H1 (cell line): ENCODE data around the gene OOSP4A. TPM values are rescaled to one million over a fixed set of nuclear protein-coding genes. Genes with fewer than 3 reads are reported as not detected.
A peak's percentile ranks its signal among the peaks of the same experiment; 100 is the strongest.

Source experiments
- CTCF ChIA-PET: fragments of 300-600 bp; sonication (Branson Sonifier 250); formaldehyde crosslinking; loops from one replicate; lab custom pipeline; 2021; ENCODE audit not compliant: partially characterized antibody; lab: Charles Lee
- POLR2A ChIA-PET: fragments of 300-600 bp; sonication (Branson Sonifier 250); formaldehyde crosslinking; loops from one replicate; lab custom pipeline; 2021; ENCODE audit warnings: inconsistent platforms; ENCODE audit not compliant: partially characterized antibody; lab: Charles Lee
- DNase-seq, 2 experiments: peaks; one replicate each; pipeline versions ENCODE4 v3.0.0 to v3.0.0-alpha.2; 2010 to 2022; ENCODE audit warnings: low spot score in 2 of 2, low read depth in 1 of 2, mixed read lengths in 1 of 2
- FAIRE-seq: peaks from 2 replicates; lab custom pipeline; 2011; peaks lifted over from hg19 to GRCh38; lab: Jason Lieb, UNC
- H2AFZ ChIP-seq: 2 replicates; pipeline ENCODE4 v1.8.1; 2012; ENCODE audit warnings: low read length, inconsistent platforms
- H2AK5ac ChIP-seq: 2 replicates; pipeline ENCODE4 v1.6.1; 2013; ENCODE audit warnings: low read depth, low read length
- H2BK120ac ChIP-seq: replicated peaks from 2 replicates; pipeline ENCODE3; 2013; ENCODE audit warnings: low read depth, low read length, inconsistent platforms
- H2BK12ac ChIP-seq: 2 replicates; pipeline ENCODE4 v1.6.1; 2013; ENCODE audit warnings: low read depth, low read length
- H2BK15ac ChIP-seq: 2 replicates; pipeline ENCODE4 v1.6.1; 2013; ENCODE audit warnings: low read length
- H2BK20ac ChIP-seq: 2 replicates; pipeline ENCODE4 v1.6.1; 2013; ENCODE audit warnings: low read length
- H2BK5ac ChIP-seq: 2 replicates; pipeline ENCODE4 v1.6.1; 2013; ENCODE audit warnings: low read depth, low read length
- H3K14ac ChIP-seq: 2 replicates; pipeline ENCODE4 v1.6.1; 2013; ENCODE audit warnings: inconsistent platforms; ENCODE audit not compliant: insufficient read length
- H3K18ac ChIP-seq: 2 replicates; pipeline ENCODE4 v1.6.1; 2013; ENCODE audit warnings: low read length; ENCODE audit errors: extremely low read depth
- H3K23ac ChIP-seq: 2 replicates; pipeline ENCODE4 v1.6.1; 2013; ENCODE audit warnings: inconsistent platforms; ENCODE audit not compliant: insufficient read length
- H3K23me2 ChIP-seq: 2 replicates; pipeline ENCODE4 v1.6.1; 2013; ENCODE audit warnings: low read depth, low read length
- H3K27ac ChIP-seq: 2 replicates; pipeline ENCODE4 v1.6.1; 2011; ENCODE audit warnings: low read depth, low read length, inconsistent platforms
- H3K27me3 ChIP-seq, 4 experiments: replicated peaks in 1 of 4; 1 replicate in 1 of 4; 2 replicates in 3 of 4; pipeline versions ENCODE4 v1.6.1 to v1.8.1; 2011 to 2013; ENCODE audit warnings: low read length in 3 of 4, mild to moderate bottlenecking in 3 of 4, inconsistent platforms in 2 of 4, mixed read lengths in 2 of 4, moderate library complexity in 1 of 4; ENCODE audit not compliant: control insufficient read depth in 3 of 4, insufficient read depth in 3 of 4; ENCODE audit errors: extremely low read depth in 1 of 4
- H3K36me3 ChIP-seq, 4 experiments: 2 replicates each; pipeline versions ENCODE4 v1.6.1 to v1.8.1; 2011 to 2013; ENCODE audit warnings: mild to moderate bottlenecking in 4 of 4, low read length in 3 of 4, moderate library complexity in 2 of 4, control low read depth in 1 of 4, inconsistent platforms in 1 of 4; ENCODE audit not compliant: insufficient read depth in 4 of 4, control insufficient read depth in 2 of 4
- H3K4ac ChIP-seq: replicated peaks from 2 replicates; pipeline ENCODE3; 2013; ENCODE audit warnings: low read length, low read depth, mixed read lengths, inconsistent platforms; ENCODE audit not compliant: insufficient read length
- H3K4me1 ChIP-seq, 4 experiments: replicated peaks in 1 of 4; 1 replicate in 1 of 4; 2 replicates in 3 of 4; pipeline versions ENCODE4 v1.6.1 to v1.8.1; 2011 to 2013; ENCODE audit warnings: low read length in 3 of 4, inconsistent platforms in 2 of 4, mixed read lengths in 1 of 4; ENCODE audit not compliant: insufficient read depth in 4 of 4, control insufficient read depth in 3 of 4
- H3K4me2 ChIP-seq, 2 experiments: 2 replicates each; pipeline versions ENCODE4 v1.6.1 to v1.8.1; 2011 to 2013; ENCODE audit warnings: low read depth in 2 of 2, low read length in 2 of 2, control low read depth in 1 of 2, inconsistent platforms in 1 of 2, mild to moderate bottlenecking in 1 of 2; ENCODE audit not compliant: insufficient read depth in 1 of 2
- H3K4me3 ChIP-seq, 4 experiments: fragments of 200-600, 300-600 bp in 1 of 4; sonication (generic), shearing (Covaris generic), sonication (Bioruptor Twin) in 1 of 4; 2 replicates each; pipeline versions ENCODE4 v1.5.1 to v1.8.1; 2011 to 2016; ENCODE audit warnings: low read length in 4 of 4, low read depth in 3 of 4, control low read depth in 2 of 4, inconsistent platforms in 2 of 4, mild to moderate bottlenecking in 2 of 4, mixed read lengths in 1 of 4, moderate library complexity in 1 of 4; ENCODE audit not compliant: insufficient read depth in 2 of 4; ENCODE audit errors: extremely low read depth in 1 of 4
- H3K56ac ChIP-seq: replicated peaks from 2 replicates; pipeline ENCODE3; 2013; ENCODE audit warnings: low read depth, mild to moderate bottlenecking, mixed read lengths, low read length, inconsistent platforms; ENCODE audit not compliant: insufficient read length
- H3K79me1 ChIP-seq: 2 replicates; pipeline ENCODE4 v1.6.1; 2013; ENCODE audit warnings: low read depth, low read length, control low read depth
- H3K79me2 ChIP-seq, 2 experiments: 2 replicates each; pipeline versions ENCODE4 v1.6.1 to v1.8.1; 2012 to 2013; ENCODE audit warnings: low read length in 2 of 2, mild to moderate bottlenecking in 2 of 2, inconsistent platforms in 1 of 2; ENCODE audit not compliant: insufficient read depth in 2 of 2, control insufficient read depth in 1 of 2
- H3K9ac ChIP-seq, 4 experiments: replicated peaks in 1 of 4; 1 replicate in 1 of 4; 2 replicates in 3 of 4; pipeline versions ENCODE4 v1.6.1 to v1.8.1; 2011 to 2013; ENCODE audit warnings: low read depth in 3 of 4, low read length in 3 of 4, control low read depth in 2 of 4, mild to moderate bottlenecking in 2 of 4, moderate library complexity in 2 of 4, inconsistent platforms in 1 of 4; ENCODE audit errors: extremely low read depth in 1 of 4
- H3K9me3 ChIP-seq, 2 experiments: 2 replicates each; pipeline versions ENCODE4 v1.6.1 to v1.8.1; 2012 to 2013; ENCODE audit warnings: mild to moderate bottlenecking in 2 of 2, moderate library complexity in 2 of 2, control low read depth in 1 of 2, inconsistent platforms in 1 of 2, low read depth in 1 of 2, low read length in 1 of 2, mixed read lengths in 1 of 2; ENCODE audit not compliant: insufficient read depth in 2 of 2
- H4K20me1 ChIP-seq, 2 experiments: replicated peaks in 1 of 2; 2 replicates each; pipeline versions ENCODE3 to v1.8.1; 2011 to 2013; ENCODE audit warnings: inconsistent platforms in 2 of 2, low read length in 2 of 2, mild to moderate bottlenecking in 1 of 2; ENCODE audit not compliant: insufficient read depth in 2 of 2, control insufficient read depth in 1 of 2
- H4K5ac ChIP-seq: 2 replicates; pipeline ENCODE4 v1.6.1; 2013; ENCODE audit warnings: low read length, low read depth, mixed read lengths, inconsistent platforms; ENCODE audit not compliant: insufficient read length
- H4K8ac ChIP-seq: 2 replicates; pipeline ENCODE4 v1.8.0; 2013; ENCODE audit warnings: mild to moderate bottlenecking, moderate library complexity, low read length, inconsistent platforms; ENCODE audit not compliant: insufficient read depth; ENCODE audit errors: extremely low read depth
- H4K91ac ChIP-seq: replicated peaks from 2 replicates; pipeline ENCODE3; 2013; ENCODE audit warnings: low read length, mixed read lengths, inconsistent platforms; ENCODE audit not compliant: insufficient read length
- CBX5 ChIP-seq: fragments of 300-800, 300-1000 bp; sonication (generic); IDR thresholded peaks from 2 replicates; pipeline ENCODE4 v1.7.1; 2016; ENCODE audit warnings: antibody characterized with exemption, low read length, low read depth
- GTF2F1 ChIP-seq: IDR thresholded peaks from 2 replicates; pipeline ENCODE4 v1.6.1; 2012; ENCODE audit warnings: low read depth, low read length, improper control_type of control experiment, borderline replicate concordance
- HDAC2 ChIP-seq, 2 experiments: fragments of 300-600 bp in 1 of 2; sonication (generic) in 1 of 2; IDR thresholded peaks; 2 replicates each; pipeline ENCODE4 v1.6.1; 2011 to 2012; ENCODE audit warnings: low read depth in 2 of 2, low read length in 2 of 2, mild to moderate bottlenecking in 2 of 2, moderate library complexity in 2 of 2, borderline replicate concordance in 1 of 2, inconsistent platforms in 1 of 2
- JUND ChIP-seq: IDR thresholded peaks from 2 replicates; pipeline ENCODE4 v1.6.1; 2011; ENCODE audit warnings: mild to moderate bottlenecking, improper control_type of control experiment, low read length
- KDM1A ChIP-seq: fragments of 200-600, 300-600 bp; sonication (generic); IDR thresholded peaks from 2 replicates; pipeline ENCODE4 v1.7.1; 2016; ENCODE audit warnings: mild to moderate bottlenecking, low read length, borderline replicate concordance
- MAFK ChIP-seq: IDR thresholded peaks from 2 replicates; pipeline ENCODE4 v1.6.1; 2012; ENCODE audit warnings: low read depth, mild to moderate bottlenecking, improper control_type of control experiment, low read length
- NANOG ChIP-seq: IDR thresholded peaks from 2 replicates; pipeline ENCODE4 v1.6.1; 2011; ENCODE audit warnings: low read length, low read depth, mild to moderate bottlenecking, inconsistent platforms; ENCODE audit not compliant: insufficient read depth, poor library complexity, severe bottlenecking
- POU5F1 ChIP-seq: IDR thresholded peaks from 2 replicates; pipeline ENCODE4 v1.6.1; 2011; ENCODE audit warnings: low read depth, mild to moderate bottlenecking, low read length, moderate library complexity
- RBBP5 ChIP-seq: IDR thresholded peaks from 2 replicates; pipeline ENCODE4 v1.7.1; 2012; ENCODE audit warnings: low read depth, mild to moderate bottlenecking, inconsistent platforms, low read length, moderate library complexity, borderline replicate concordance
- SIRT6 ChIP-seq: IDR thresholded peaks from one replicate; pipeline ENCODE4 v1.7.1; 2012; ENCODE audit warnings: low read length, inconsistent platforms
- SRF ChIP-seq: IDR thresholded peaks from 2 replicates; pipeline ENCODE4 v1.6.1; 2011; ENCODE audit warnings: mild to moderate bottlenecking, low read depth, low read length, moderate library complexity
- TCF12 ChIP-seq: IDR thresholded peaks from 2 replicates; pipeline ENCODE4 v1.6.1; 2011; ENCODE audit warnings: low read depth, mild to moderate bottlenecking, low read length
- TEAD4 ChIP-seq: IDR thresholded peaks from 2 replicates; pipeline ENCODE4 v1.6.1; 2012; ENCODE audit warnings: low read depth, low read length, inconsistent platforms, mixed read lengths
- WGBS, 2 experiments: shearing (Covaris generic) in 1 of 2; methylation state at CpG; one replicate each; pipeline versions ENCODE4 v1.1.6 to v1.1.7; 2013 to 2015; ENCODE audit warnings: low lambda C conversion rate in 2 of 2, mixed read lengths in 2 of 2, inconsistent platforms in 1 of 2, low coverage in 1 of 2, missing lambda C conversion rate in 1 of 2; ENCODE audit not compliant: insufficient replicate concordance in 2 of 2, insufficient coverage in 1 of 2, insufficient read length in 1 of 2; ENCODE audit errors: extremely low coverage in 1 of 2, missing lambda C conversion rate in 1 of 2; 5-methylcytosine and 5-hydroxymethylcytosine counted together
- long read RNA-seq, 2 experiments: library from RNA in 1 of 2; library from capped mRNA in 1 of 2; stranded (forward); transcript quantifications; one replicate each; pipeline ENCODE4 v2.0.0, GENCODE V29; 2021; ENCODE audit warnings: inconsistent platforms in 1 of 2
- polyA minus RNA-seq, 3 experiments: library from RNA; depleted of rRNA, polyadenylated mRNA; stranded (reverse); fragments of >200 nt; gene quantifications; 1 replicate in 2 of 3; 2 replicates in 1 of 3; pipeline ENCODE4 v1.2.3, GENCODE V29; 2011
- polyA plus RNA-seq, 7 experiments: library from polyadenylated mRNA; depleted of rRNA in 3 of 7; stranded (reverse) in 5 of 7; unstranded in 2 of 7; fragments of >200 nt in 5 of 7; fragments of 200-250 nt in 2 of 7; gene quantifications; 1 replicate in 5 of 7; 2 replicates in 1 of 7; 4 replicates in 1 of 7; pipeline versions ENCODE4 v1.2.1 to v1.2.3, GENCODE V29; 2011 to 2013; ENCODE audit warnings: missing spikeins in 2 of 7, mixed read lengths in 2 of 7
- total RNA-seq: library from RNA; stranded (reverse); fragmentation: NEBNext Ultra II Directional; extraction: Animal tissue kit (Norgen Biotek cat#: 25700); gene quantifications from 2 replicates; pipeline ENCODE4 v1.2.1, GENCODE V29; 2021

Gene OOSP4A
- not detected in 2 replicates for total RNA-seq
- polyA plus RNA-seq (2011; rRNA removed) = not detected in 2 replicates
- not detected for polyA plus RNA-seq (2011; cell fraction: cytosol; rRNA removed)
- polyA plus RNA-seq (2011; cell fraction: nucleus; rRNA removed) = not detected
- not detected in 4 replicates for polyA plus RNA-seq (2012, experiment 1 of 2)
- polyA plus RNA-seq (2012, experiment 2 of 2) = not detected
- polyA plus RNA-seq (2013, experiment 1 of 2) = not detected
- polyA plus RNA-seq (2013, experiment 2 of 2) = not detected
- not detected in 2 replicates for polyA minus RNA-seq (2011; rRNA and poly(A)+ RNA removed)
- not detected for polyA minus RNA-seq (2011; cell fraction: cytosol; rRNA and poly(A)+ RNA removed)
- polyA minus RNA-seq (2011; cell fraction: nucleus; rRNA and poly(A)+ RNA removed) = not detected
- long read RNA-seq, experiment 1 = 0 reads
- long read RNA-seq, experiment 2 = 0 reads

DNA sequence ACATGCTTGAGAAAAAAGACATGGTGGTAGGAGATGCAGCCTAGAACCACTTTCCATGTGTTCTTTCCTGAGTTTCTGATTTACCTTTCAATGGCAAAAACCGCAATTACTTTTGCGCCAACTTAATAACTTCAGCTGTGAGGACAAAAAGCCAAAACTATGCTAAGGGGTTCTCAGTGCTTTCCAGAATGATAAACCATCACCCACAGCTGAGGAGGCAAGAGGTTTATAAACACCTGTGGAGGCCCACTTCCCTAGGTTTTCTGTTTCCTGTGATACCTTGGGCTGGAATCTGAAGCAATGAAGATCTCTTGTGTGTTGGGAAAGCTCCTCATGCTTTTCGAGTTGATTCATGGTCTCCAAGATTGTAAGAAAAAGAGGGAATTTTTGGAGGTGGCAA is at the start of gene OOSP4A:
Gene OOSP4A, plus strand, starts transcription at position 301 of the 400 bp plus-strand sequence. Its CDS starts 0 bp downstream, at position 301.
- no peak within 1 kb of the TSS for H4K5ac ChIP-seq
- no peaks in the 10 kb centered on the region for H3K79me1 ChIP-seq
- H3K4me2 ChIP-seq = no peak within 1 kb of the TSS; a peak in 1 of 4 replicates
- no peak within 1 kb of the TSS for H3K23ac ChIP-seq
- H3K27ac ChIP-seq = no peak within 1 kb of the TSS
- H3K4me3 ChIP-seq = no peak within 1 kb of the TSS
- CTCF ChIA-PET = interaction anchor here (0.8 kb wide), 2 partner anchors 10 to 232 kb away, joined by 3 to 4 read pairs; no protein-coding TSS in a partner anchor
- DNase-seq = no peak
- H3K23me2 ChIP-seq = no peaks in the 10 kb centered on the region
- FAIRE-seq = no peak
- H3K9me3 ChIP-seq = no peaks in the 10 kb centered on the region
- H3K56ac ChIP-seq = no peak within 1 kb of the TSS
- H2BK12ac ChIP-seq = no peak within 1 kb of the TSS
- H2BK120ac ChIP-seq = no peak within 1 kb of the TSS
- H3K18ac ChIP-seq = no peak within 1 kb of the TSS
- H3K4ac ChIP-seq = no peak within 1 kb of the TSS
- H4K91ac ChIP-seq = no peak within 1 kb of the TSS
- H3K79me2 ChIP-seq = no peaks in the 10 kb centered on the region
- no peak within 1 kb of the TSS for H4K8ac ChIP-seq
- peak within 1 kb of the TSS; percentile 59; the same call in 1 of the 2 replicates for H2AFZ ChIP-seq
- no peak within 1 kb of the TSS for H2BK20ac ChIP-seq
- WGBS, 2 experiments = 92% methylated on average over 3 of the region's 3 CpGs; no CpG with 5 or more reads in 1 of the 2 experiments
- H3K14ac ChIP-seq = no peak within 1 kb of the TSS
- H3K9ac ChIP-seq = no peak within 1 kb of the TSS
- POLR2A ChIA-PET = no interaction called here
- H2BK15ac ChIP-seq = no peak within 1 kb of the TSS
- no peaks in the 10 kb centered on the region for H3K27me3 ChIP-seq
- no peaks in the 10 kb centered on the region for H3K36me3 ChIP-seq
- no peak within 1 kb of the TSS for H2BK5ac ChIP-seq
- no peaks in the 10 kb centered on the region for H4K20me1 ChIP-seq
- no peak within 1 kb of the TSS for H2AK5ac ChIP-seq
- H3K4me1 ChIP-seq = no peaks in the 10 kb centered on the region
- no peak for TF ChIP-seq NANOG
- no peak for TF ChIP-seq POU5F1
- TF ChIP-seq SRF = no peak
- TF ChIP-seq GTF2F1 = no peak
- no peak for TF ChIP-seq RBBP5
- TF ChIP-seq SIRT6 = no peak
- TF ChIP-seq TEAD4 = no peak
- no peak for TF ChIP-seq JUND
- TF ChIP-seq HDAC2 (IDR thresholded peaks at IDR 0.05; ENCODE audit: borderline replicate concordance in 1 of 2, low read depth in 2 of 2, low read length in 2 of 2) = no peak
- no peak for TF ChIP-seq CBX5
- TF ChIP-seq KDM1A = no peak
- TF ChIP-seq TCF12 = no peak
- no peak for TF ChIP-seq MAFK
